K562 (cell line): ENCODE results near the gene UTP25. TPM values are rescaled to one million over a fixed set of nuclear protein-coding genes. Genes with fewer than 3 reads are reported as not detected.
A peak's percentile ranks its signal among the peaks of the same experiment; 100 is the strongest.

Experiments
- CEBPB ChIP-seq: fragments of 450-650 bp; IDR thresholded peaks from 2 replicates; pipeline ENCODE4 v1.6.1; 2016; ENCODE audit warnings: missing genetic modification characterization, missing compliant biosample characterization
- CHD4 ChIP-seq: fragments of 200-600 bp; sonication (generic); IDR thresholded peaks from 3 replicates; pipeline ENCODE4 v1.6.1; 2012; ENCODE audit warnings: low read depth, mild to moderate bottlenecking, mixed read lengths, low read length, inconsistent platforms; ENCODE audit not compliant: insufficient read depth, insufficient replicate concordance, poor library complexity, severe bottlenecking
- ETV6 ChIP-seq, 3 experiments: fragments of 150-350 bp in 1 of 3; sonication (generic) in 1 of 3; formaldehyde crosslinking in 1 of 3; IDR thresholded peaks; 2 replicates each; pipeline versions ENCODE4 v1.6.1 to v1.8.0; 2014 to 2022; ENCODE audit warnings: borderline replicate concordance in 2 of 3, low read depth in 2 of 3, antibody characterized with exemption in 1 of 3, low read length in 1 of 3, mild to moderate bottlenecking in 1 of 3, missing genetic modification reagents in 1 of 3
- FOXK2 ChIP-seq, 2 experiments: fragments of 450-650 bp; IDR thresholded peaks in 1 of 2; conservative IDR thresholded peaks in 1 of 2; 2 replicates each; pipeline ENCODE4 v1.6.1; 2016; ENCODE audit warnings: low read depth in 2 of 2, mild to moderate bottlenecking in 1 of 2
- KLF16 ChIP-seq: IDR thresholded peaks from 2 replicates; pipeline ENCODE4 v1.6.1; 2016; ENCODE audit warnings: antibody characterized with exemption
- NCOR1 ChIP-seq: fragments of 450-650 bp; IDR thresholded peaks from 2 replicates; pipeline ENCODE4 v1.6.1; 2016; ENCODE audit warnings: mild to moderate bottlenecking, moderate library complexity
- POLR2A ChIP-seq: fragments of 450-650 bp; conservative IDR thresholded peaks from 2 replicates; pipeline ENCODE4 v1.6.1; 2016
- RAD21 ChIP-seq, 2 experiments: fragments of 250-450 bp in 1 of 2; fragments of 450-650 bp in 1 of 2; sonication (Bioruptor Pico) in 1 of 2; formaldehyde crosslinking in 1 of 2; IDR thresholded peaks in 1 of 2; conservative IDR thresholded peaks in 1 of 2; 2 replicates each; pipeline versions ENCODE4 v1.4.0 to v1.8.0; 2020 to 2022; ENCODE audit warnings: mild to moderate bottlenecking in 2 of 2, moderate library complexity in 1 of 2
- SREBF2 ChIP-seq: sonication (generic); formaldehyde crosslinking; IDR thresholded peaks from 2 replicates; pipeline ENCODE4 v1.4.0; 2020; ENCODE audit warnings: mild to moderate bottlenecking, missing genetic modification reagents
- SUPT5H ChIP-seq: fragments of 450-650 bp; IDR thresholded peaks from 2 replicates; pipeline ENCODE4 v1.6.1; 2016
- TAF1 ChIP-seq: IDR thresholded peaks from 2 replicates; pipeline ENCODE4 v1.6.1; 2011; ENCODE audit warnings: mild to moderate bottlenecking, low read length, moderate library complexity; ENCODE audit not compliant: insufficient read depth, control insufficient read depth, severe bottlenecking; ENCODE audit errors: extremely low read depth
- TGIF2 ChIP-seq: sonication (generic); formaldehyde crosslinking; IDR thresholded peaks from 2 replicates; pipeline ENCODE4 v1.8.1; 2022; ENCODE audit warnings: mild to moderate bottlenecking, missing genetic modification reagents, moderate library complexity
- ZNF121 ChIP-seq: sonication (generic); formaldehyde crosslinking; conservative IDR thresholded peaks from 2 replicates; pipeline ENCODE4 v1.8.0; 2022; ENCODE audit warnings: missing genetic modification reagents
- ZNF174 ChIP-seq: fragments of 250-450 bp; sonication (Bioruptor Pico); IDR thresholded peaks from 2 replicates; pipeline ENCODE4 v1.4.0; 2020; ENCODE audit warnings: mild to moderate bottlenecking
- ZNF311 ChIP-seq: fragments of 250-450 bp; sonication (Bioruptor Pico); IDR thresholded peaks from 2 replicates; pipeline ENCODE4 v1.4.0; 2020; ENCODE audit warnings: mild to moderate bottlenecking, moderate library complexity
- ZNF696 ChIP-seq: fragments of 250-450 bp; sonication (Bioruptor Pico); conservative IDR thresholded peaks from 2 replicates; pipeline ENCODE4 v1.4.0; 2020; ENCODE audit warnings: mild to moderate bottlenecking, moderate library complexity
- polyA plus RNA-seq, 8 experiments: library from polyadenylated mRNA; depleted of rRNA in 4 of 8; stranded (reverse) in 5 of 8; unstranded in 3 of 8; fragments of >200 nt; fragmentation: Nextera tagmentation in 2 of 8; fragmentation: Illumina TruSeq in 1 of 8; extraction: Ambion mirVana in 2 of 8; extraction: Trizol in 1 of 8; gene quantifications; 2 replicates each; pipeline versions ENCODE4 v1.2.1 to v1.2.3, GENCODE V29; 2011 to 2014; ENCODE audit warnings: inconsistent platforms in 1 of 8, missing spikeins in 1 of 8
- total RNA-seq, 7 experiments: library from RNA; depleted of rRNA in 6 of 7; stranded (reverse); fragments of >200 nt in 6 of 7; fragmentation: Illumina TruSeq in 2 of 7; extraction: Trizol in 2 of 7; gene quantifications; 2 replicates each; pipeline versions ENCODE4 v1.2.1 to v1.2.3, GENCODE V29; 2011 to 2021; ENCODE audit warnings: low replicate concordance in 1 of 7
- TF ChIP-seq, protein P1 (sequence below): fragments of 450-650 bp; IDR thresholded peaks from 2 replicates; pipeline ENCODE4 v1.7.0; 2016; ENCODE audit warnings: borderline replicate concordance
- TF ChIP-seq, protein P2 (sequence below): sonication (generic); formaldehyde crosslinking; IDR thresholded peaks from 2 replicates; pipeline ENCODE4 v1.8.1; 2022; ENCODE audit warnings: missing genetic modification reagents
- TF ChIP-seq, protein P3 (sequence below): fragments of 450-650 bp; IDR thresholded peaks from 2 replicates; pipeline ENCODE4 v1.6.1; 2016; ENCODE audit warnings: antibody characterized with exemption
- TF ChIP-seq, protein P4 (sequence below): fragments of 250-450 bp; sonication (Bioruptor Pico); IDR thresholded peaks from 2 replicates; pipeline ENCODE4 v1.8.0; 2021; ENCODE audit warnings: borderline replicate concordance, mild to moderate bottlenecking, moderate library complexity; ENCODE audit not compliant: poor library complexity, severe bottlenecking
- TF ChIP-seq, protein P5 (sequence below): fragments of 250-450 bp; sonication (Bioruptor Pico); IDR thresholded peaks from 2 replicates; pipeline ENCODE4 v1.8.0; 2022; ENCODE audit warnings: inconsistent platforms, mild to moderate bottlenecking, moderate library complexity, borderline replicate concordance

Gene UTP25
- total and polyA plus RNA-seq, 9 of the 15 experiments (the other 6 are each of a cell fraction or from before 2014, with no cell fraction given): 5.7 to 17.6 (median 12.0) TPM

DNA sequence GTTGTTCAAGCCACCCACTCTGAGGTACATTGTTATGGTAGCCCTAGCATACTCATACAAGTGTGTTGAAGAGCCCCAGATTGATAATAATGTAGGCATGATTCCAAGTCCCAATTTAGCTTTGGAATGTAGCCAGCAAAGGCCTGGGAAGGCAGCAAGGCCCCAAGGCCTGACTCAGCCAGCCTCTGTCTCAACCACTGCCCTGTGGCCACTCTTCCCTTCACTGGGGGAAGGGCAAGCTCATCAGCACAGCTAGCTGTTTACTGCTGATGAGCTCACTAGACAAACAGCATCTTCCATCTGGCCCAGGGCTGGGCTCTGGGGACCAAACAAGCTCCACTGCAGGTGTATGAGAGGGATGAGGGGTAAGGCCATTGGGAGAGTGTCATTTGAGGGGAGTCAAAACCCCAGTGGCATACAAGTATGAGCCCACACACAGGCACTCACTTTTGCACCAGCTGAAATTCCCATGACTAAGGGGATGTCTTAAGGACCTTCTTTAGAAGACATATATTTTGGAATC, 19.7 kb upstream of the UTP25 start (continued):
- TF ChIP-seq, protein P1, sequence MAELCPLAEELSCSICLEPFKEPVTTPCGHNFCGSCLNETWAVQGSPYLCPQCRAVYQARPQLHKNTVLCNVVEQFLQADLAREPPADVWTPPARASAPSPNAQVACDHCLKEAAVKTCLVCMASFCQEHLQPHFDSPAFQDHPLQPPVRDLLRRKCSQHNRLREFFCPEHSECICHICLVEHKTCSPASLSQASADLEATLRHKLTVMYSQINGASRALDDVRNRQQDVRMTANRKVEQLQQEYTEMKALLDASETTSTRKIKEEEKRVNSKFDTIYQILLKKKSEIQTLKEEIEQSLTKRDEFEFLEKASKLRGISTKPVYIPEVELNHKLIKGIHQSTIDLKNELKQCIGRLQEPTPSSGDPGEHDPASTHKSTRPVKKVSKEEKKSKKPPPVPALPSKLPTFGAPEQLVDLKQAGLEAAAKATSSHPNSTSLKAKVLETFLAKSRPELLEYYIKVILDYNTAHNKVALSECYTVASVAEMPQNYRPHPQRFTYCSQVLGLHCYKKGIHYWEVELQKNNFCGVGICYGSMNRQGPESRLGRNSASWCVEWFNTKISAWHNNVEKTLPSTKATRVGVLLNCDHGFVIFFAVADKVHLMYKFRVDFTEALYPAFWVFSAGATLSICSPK: no peak
- TF ChIP-seq CHD4 (no peak), CEBPB (peak; percentile 36; the same call in 1 of the 2 replicates), NCOR1 (peak; percentile 49; the same call in 1 of the 2 replicates), KLF16 (no peak), TGIF2 (CRISPR knock-in tag) (no peak), POLR2A (no peak), ETV6 (IDR thresholded peaks at IDR 0.05; ENCODE audit: borderline replicate concordance in 1 of 2, low read depth in 2 of 2, low read length in 1 of 2) (no peak; a peak in 1 of 4 replicates), ETV6 (CRISPR knock-in tag; IDR thresholded peaks at IDR 0.05; ENCODE audit: borderline replicate concordance) (no peak), ZNF174 (CRISPR knock-in tag) (no peak), RAD21 (CRISPR knock-in tag; conservative IDR thresholded peaks at IDR 0.05 in 1 of 2, IDR thresholded peaks at IDR 0.05 in 1 of 2) (peak; percentile 21 to 36; a peak in 3 of 4 replicates), ZNF121 (CRISPR knock-in tag) (no peak), SUPT5H (no peak), ZNF311 (no peak), FOXK2 (conservative IDR thresholded peaks at IDR 0.05 in 1 of 2, IDR thresholded peaks at IDR 0.05 in 1 of 2; ENCODE audit: low read depth in 2 of 2) (peak; percentile 51 to 77; a peak in 2 of 4 replicates), SREBF2 (CRISPR knock-in tag) (no peak), ZNF696 (CRISPR knock-in tag) (no peak), TAF1 (no peak)
- TF ChIP-seq, protein P2, sequence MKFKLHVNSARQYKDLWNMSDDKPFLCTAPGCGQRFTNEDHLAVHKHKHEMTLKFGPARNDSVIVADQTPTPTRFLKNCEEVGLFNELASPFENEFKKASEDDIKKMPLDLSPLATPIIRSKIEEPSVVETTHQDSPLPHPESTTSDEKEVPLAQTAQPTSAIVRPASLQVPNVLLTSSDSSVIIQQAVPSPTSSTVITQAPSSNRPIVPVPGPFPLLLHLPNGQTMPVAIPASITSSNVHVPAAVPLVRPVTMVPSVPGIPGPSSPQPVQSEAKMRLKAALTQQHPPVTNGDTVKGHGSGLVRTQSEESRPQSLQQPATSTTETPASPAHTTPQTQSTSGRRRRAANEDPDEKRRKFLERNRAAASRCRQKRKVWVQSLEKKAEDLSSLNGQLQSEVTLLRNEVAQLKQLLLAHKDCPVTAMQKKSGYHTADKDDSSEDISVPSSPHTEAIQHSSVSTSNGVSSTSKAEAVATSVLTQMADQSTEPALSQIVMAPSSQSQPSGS (CRISPR knock-in tag): no peak
- TF ChIP-seq, protein P3, sequence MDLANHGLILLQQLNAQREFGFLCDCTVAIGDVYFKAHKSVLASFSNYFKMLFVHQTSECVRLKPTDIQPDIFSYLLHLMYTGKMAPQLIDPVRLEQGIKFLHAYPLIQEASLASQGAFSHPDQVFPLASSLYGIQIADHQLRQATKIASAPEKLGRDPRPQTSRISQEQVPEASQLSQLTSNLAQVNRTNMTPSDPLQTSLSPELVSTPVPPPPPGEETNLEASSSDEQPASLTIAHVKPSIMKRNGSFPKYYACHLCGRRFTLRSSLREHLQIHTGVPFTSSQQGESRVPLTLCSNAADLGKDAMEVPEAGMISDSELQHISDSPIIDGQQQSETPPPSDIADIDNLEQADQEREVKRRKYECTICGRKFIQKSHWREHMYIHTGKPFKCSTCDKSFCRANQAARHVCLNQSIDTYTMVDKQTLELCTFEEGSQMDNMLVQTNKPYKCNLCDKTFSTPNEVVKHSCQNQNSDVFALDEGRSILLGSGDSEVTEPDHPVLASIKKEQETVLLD: no peak
- TF ChIP-seq, protein P4, sequence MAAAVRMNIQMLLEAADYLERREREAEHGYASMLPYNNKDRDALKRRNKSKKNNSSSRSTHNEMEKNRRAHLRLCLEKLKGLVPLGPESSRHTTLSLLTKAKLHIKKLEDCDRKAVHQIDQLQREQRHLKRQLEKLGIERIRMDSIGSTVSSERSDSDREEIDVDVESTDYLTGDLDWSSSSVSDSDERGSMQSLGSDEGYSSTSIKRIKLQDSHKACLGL (CRISPR knock-in tag): no peak
- TF ChIP-seq, protein P5, sequence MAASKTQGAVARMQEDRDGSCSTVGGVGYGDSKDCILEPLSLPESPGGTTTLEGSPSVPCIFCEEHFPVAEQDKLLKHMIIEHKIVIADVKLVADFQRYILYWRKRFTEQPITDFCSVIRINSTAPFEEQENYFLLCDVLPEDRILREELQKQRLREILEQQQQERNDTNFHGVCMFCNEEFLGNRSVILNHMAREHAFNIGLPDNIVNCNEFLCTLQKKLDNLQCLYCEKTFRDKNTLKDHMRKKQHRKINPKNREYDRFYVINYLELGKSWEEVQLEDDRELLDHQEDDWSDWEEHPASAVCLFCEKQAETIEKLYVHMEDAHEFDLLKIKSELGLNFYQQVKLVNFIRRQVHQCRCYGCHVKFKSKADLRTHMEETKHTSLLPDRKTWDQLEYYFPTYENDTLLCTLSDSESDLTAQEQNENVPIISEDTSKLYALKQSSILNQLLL (CRISPR knock-in tag): no peak
